Central memory CD4-positive, alpha-beta T cell (primary cell): Measurements from ENCODE around the gene SETBP1.
A peak's percentile ranks its signal among the peaks of the same experiment; 100 is the strongest.
"Not testable (repeated sequence)": the region's sequence is repeated elsewhere in the genome, so short reads cannot be mapped to it uniquely, and the experiment has no call there.

Experiments
- DNase-seq: peaks from one replicate; pipeline ENCODE4 v3.0.0; 2022

The SETBP1 gene

GRCh38 chr18:44708451-44709083 is 27.9 kb downstream of the SETBP1 start:
- no peak for DNase-seq

GRCh38 chr18:44709307-44710126 is 28.8 kb downstream of the SETBP1 start:
- no peak for DNase-seq

- no peak for DNase-seq
Measured at GRCh38 chr18:44710931-44711330, 30.2 kb downstream of the SETBP1 start.

GRCh38 chr18:44712025-44712424 is 31.3 kb downstream of the SETBP1 start:
- DNase-seq: no peak

GRCh38 chr18:44713435-44713834 is 32.7 kb downstream of the SETBP1 start:
- DNase-seq: no peak

GRCh38 chr18:44714376-44714775 is 33.7 kb downstream of the SETBP1 start:
- no peak for DNase-seq

GRCh38 chr18:44715245-44715644 is 34.6 kb downstream of the SETBP1 start:
- DNase-seq: no peak

- no peak for DNase-seq
Measured at GRCh38 chr18:44715842-44716241, 35.2 kb downstream of the SETBP1 start.

GRCh38 chr18:44716697-44717163 is 36.0 kb downstream of the SETBP1 start:
- no peak for DNase-seq

- no peak for DNase-seq
Measured at GRCh38 chr18:44719519-44720060, 38.9 kb downstream of the SETBP1 start.

GRCh38 chr18:44721748-44722147 is 41.1 kb downstream of the SETBP1 start:
- DNase-seq: not testable (repeated sequence)

GRCh38 chr18:44723411-44723810 is 42.7 kb downstream of the SETBP1 start:
- no peak for DNase-seq

GRCh38 chr18:44724105-44724778 is 43.6 kb downstream of the SETBP1 start:
- DNase-seq: no peak

- peak; percentile 36 for DNase-seq
Measured at GRCh38 chr18:44725300-44726058, 44.8 kb downstream of the SETBP1 start.

GRCh38 chr18:44726059-44726421 is 45.4 kb downstream of the SETBP1 start:
- no peak for DNase-seq

- DNase-seq: no peak
Measured at GRCh38 chr18:44727291-44727690, 46.6 kb downstream of the SETBP1 start.

- DNase-seq: peak; percentile 2
Measured at GRCh38 chr18:44729631-44730101, 49.0 kb downstream of the SETBP1 start.

- no peak for DNase-seq
Measured at GRCh38 chr18:44730803-44731529, 50.3 kb downstream of the SETBP1 start.

- no peak for DNase-seq
Measured at GRCh38 chr18:44731530-44732237, 51.0 kb downstream of the SETBP1 start.

- DNase-seq: no peak
Measured at GRCh38 chr18:44732238-44732563, 51.5 kb downstream of the SETBP1 start.

GRCh38 chr18:44732599-44732998 is 51.9 kb downstream of the SETBP1 start:
- no peak for DNase-seq
